ENCODE results near the gene SH3BP5. TPM values are rescaled to one million over a fixed set of nuclear protein-coding genes. Genes with fewer than 3 reads are reported as not detected.

SH3BP5 gene
- total RNA-seq, 1 experiment from 2014 or later: 0.82 TPM

- H3K4me2 ChIP-seq (ENCODE audit: low read depth, low read length, poor library complexity, severe bottlenecking): no peak overlapping the region
- DNase-seq: no peak
- no peak overlapping the region for H3K4me3 ChIP-seq (ENCODE audit: low read length)
- no peak overlapping the region for H3K9ac ChIP-seq (ENCODE audit: low read length)
- H3K79me2 ChIP-seq (ENCODE audit: low read length): no peaks in the 10 kb centered on the region
- no peaks in the 10 kb centered on the region for H3K9me2 ChIP-seq (replicated peaks; ENCODE audit: insufficient read depth, low read length)
- H3K36me3 ChIP-seq (ENCODE audit: insufficient read depth, low read length): no peaks in the 10 kb centered on the region
- no peak overlapping the region for H2AFZ ChIP-seq (ENCODE audit: low read length)
- H3K27ac ChIP-seq (ENCODE audit: low read length): no peak overlapping the region
- H4K20me1 ChIP-seq (ENCODE audit: insufficient read depth, low read depth, low read length): no peaks in the 10 kb centered on the region
- no peaks in the 10 kb centered on the region for H3K9me3 ChIP-seq (ENCODE audit: low read length)
- H3K27me3 ChIP-seq (ENCODE audit: low read length): no peaks in the 10 kb centered on the region
- H3K4me1 ChIP-seq (ENCODE audit: low read length): no peaks in the 10 kb centered on the region
Observed at GRCh38 chr3:15277861-15278500, 54.4 kb downstream of the SH3BP5 start.

GRCh38 chr3:15276028-15276724, 56.2 kb downstream of the SH3BP5 start:
- DNase-seq: no peak
- H3K9me2 ChIP-seq (replicated peaks; ENCODE audit: insufficient read depth, low read length): no peaks in the 10 kb centered on the region
- no peaks in the 10 kb centered on the region for H3K4me1 ChIP-seq (ENCODE audit: low read length)
- no peaks in the 10 kb centered on the region for H4K20me1 ChIP-seq (ENCODE audit: insufficient read depth, low read depth, low read length)
- H3K4me2 ChIP-seq (ENCODE audit: low read depth, low read length, poor library complexity, severe bottlenecking): no peak overlapping the region
- no peaks in the 10 kb centered on the region for H3K9me3 ChIP-seq (ENCODE audit: low read length)
- no peak overlapping the region for H2AFZ ChIP-seq (ENCODE audit: low read length)
- H3K36me3 ChIP-seq (ENCODE audit: insufficient read depth, low read length): no peaks in the 10 kb centered on the region
- no peaks in the 10 kb centered on the region for H3K79me2 ChIP-seq (ENCODE audit: low read length)
- H3K4me3 ChIP-seq (ENCODE audit: low read length): no peak overlapping the region
- H3K27me3 ChIP-seq (ENCODE audit: low read length): no peaks in the 10 kb centered on the region
- H3K9ac ChIP-seq (ENCODE audit: low read length): no peak overlapping the region
- H3K27ac ChIP-seq (ENCODE audit: low read length): no peak overlapping the region

- Histone ChIP-seq H2AFZ (ENCODE audit: low read length) (no peak overlapping the region), H3K9ac (ENCODE audit: low read length) (no peak overlapping the region), H3K9me2 (replicated peaks; ENCODE audit: insufficient read depth, low read length) (no peaks in the 10 kb centered on the region), H3K36me3 (ENCODE audit: insufficient read depth, low read length) (no peaks in the 10 kb centered on the region), H3K27me3 (ENCODE audit: low read length) (no peaks in the 10 kb centered on the region), H3K79me2 (ENCODE audit: low read length) (no peaks in the 10 kb centered on the region), H3K9me3 (ENCODE audit: low read length) (no peaks in the 10 kb centered on the region), H3K4me2 (ENCODE audit: low read depth, low read length, poor library complexity, severe bottlenecking) (no peak overlapping the region), H3K4me3 (ENCODE audit: low read length) (no peak overlapping the region), H3K27ac (ENCODE audit: low read length) (no peak overlapping the region), H4K20me1 (ENCODE audit: insufficient read depth, low read depth, low read length) (no peaks in the 10 kb centered on the region), H3K4me1 (ENCODE audit: low read length) (no peaks in the 10 kb centered on the region)
- no peak for DNase-seq
Observed at GRCh38 chr3:15273227-15273626, 59.2 kb downstream of the SH3BP5 start.

DNA sequence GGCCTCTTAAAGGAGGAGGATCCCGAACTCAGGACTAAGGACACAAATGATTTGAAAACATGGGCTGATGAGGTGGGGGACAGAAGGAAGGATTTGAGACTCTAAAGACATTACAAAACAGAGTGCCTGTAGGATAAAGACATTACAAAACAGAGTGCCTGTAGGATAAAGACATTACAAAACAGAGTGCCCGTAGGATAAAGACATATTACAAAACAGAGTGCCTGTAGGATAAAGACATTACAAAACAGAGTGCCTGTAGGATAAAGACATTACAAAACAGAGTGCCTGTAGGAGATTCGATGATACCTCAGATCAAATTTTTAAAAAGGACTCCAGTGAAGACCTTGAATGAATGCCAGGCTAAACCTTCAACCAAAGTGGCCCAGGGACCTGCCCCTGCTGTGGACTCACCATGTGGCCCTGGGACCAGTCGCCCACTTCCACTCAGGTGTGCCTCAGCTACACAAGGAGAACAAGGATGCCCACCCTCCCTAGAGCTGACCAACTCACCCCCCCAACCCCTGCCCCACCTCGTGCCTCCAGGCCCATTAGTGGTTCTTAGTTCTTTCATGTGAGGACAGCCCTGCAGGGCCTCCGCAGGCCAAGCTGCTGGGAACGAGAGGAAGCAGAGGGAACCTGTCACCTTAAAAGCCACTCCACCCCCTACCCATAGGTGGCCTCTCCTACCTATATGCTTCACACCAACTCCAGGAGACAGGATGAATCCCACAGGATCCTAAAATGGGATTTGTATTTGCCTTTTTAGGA, 59.8 kb downstream of the SH3BP5 start:
- DNase-seq: no peak
- H2AFZ ChIP-seq (ENCODE audit: low read length): no peak overlapping the region
- H3K9me3 ChIP-seq (ENCODE audit: low read length): no peaks in the 10 kb centered on the region
- no peaks in the 10 kb centered on the region for H3K27me3 ChIP-seq (ENCODE audit: low read length)
- no peak overlapping the region for H3K9ac ChIP-seq (ENCODE audit: low read length)
- no peaks in the 10 kb centered on the region for H3K4me1 ChIP-seq (ENCODE audit: low read length)
- no peak overlapping the region for H3K27ac ChIP-seq (ENCODE audit: low read length)
- H3K36me3 ChIP-seq (ENCODE audit: insufficient read depth, low read length): no peaks in the 10 kb centered on the region
- no peaks in the 10 kb centered on the region for H3K9me2 ChIP-seq (replicated peaks; ENCODE audit: insufficient read depth, low read length)
- no peaks in the 10 kb centered on the region for H3K79me2 ChIP-seq (ENCODE audit: low read length)
- H3K4me3 ChIP-seq (ENCODE audit: low read length): no peak overlapping the region
- no peaks in the 10 kb centered on the region for H4K20me1 ChIP-seq (ENCODE audit: insufficient read depth, low read depth, low read length)
- H3K4me2 ChIP-seq (ENCODE audit: low read depth, low read length, poor library complexity, severe bottlenecking): no peak overlapping the region

DNA sequence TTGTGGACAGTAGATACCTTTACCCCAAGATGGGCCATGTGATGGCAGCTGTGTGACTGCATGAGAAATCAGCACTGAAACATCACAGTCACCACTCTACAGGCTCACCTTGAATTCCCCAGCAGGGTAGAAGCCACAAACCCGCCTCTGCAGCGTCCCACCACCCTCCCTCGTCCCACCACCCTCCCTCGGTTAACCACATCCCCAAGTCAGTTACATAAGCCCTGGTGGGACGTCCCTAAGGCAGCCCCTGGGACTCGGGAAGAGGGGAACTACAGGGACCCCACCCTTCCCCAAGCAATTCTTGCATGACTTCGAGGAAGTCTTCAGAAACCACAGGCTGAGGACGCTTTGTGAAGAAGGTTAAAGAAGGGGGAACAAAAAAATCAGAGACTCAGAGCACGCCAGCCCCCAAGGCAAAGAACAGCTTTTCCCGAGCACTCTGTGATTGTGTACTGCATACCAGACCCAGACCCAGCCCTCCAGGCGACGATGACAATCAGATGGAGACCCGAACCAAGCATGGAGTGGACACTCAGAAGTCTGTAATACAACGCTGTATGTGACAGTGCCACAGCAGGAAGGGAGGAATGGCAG, 60.5 kb downstream of the SH3BP5 start:
- Histone ChIP-seq H3K4me3 (ENCODE audit: low read length) (no peak overlapping the region), H3K36me3 (ENCODE audit: insufficient read depth, low read length) (no peaks in the 10 kb centered on the region), H3K27ac (ENCODE audit: low read length) (no peak overlapping the region), H3K27me3 (ENCODE audit: low read length) (no peaks in the 10 kb centered on the region), H3K4me2 (ENCODE audit: low read depth, low read length, poor library complexity, severe bottlenecking) (no peak overlapping the region), H4K20me1 (ENCODE audit: insufficient read depth, low read depth, low read length) (no peaks in the 10 kb centered on the region), H3K9me3 (ENCODE audit: low read length) (no peaks in the 10 kb centered on the region), H2AFZ (ENCODE audit: low read length) (no peak overlapping the region), H3K9me2 (replicated peaks; ENCODE audit: insufficient read depth, low read length) (no peaks in the 10 kb centered on the region), H3K4me1 (ENCODE audit: low read length) (no peaks in the 10 kb centered on the region), H3K79me2 (ENCODE audit: low read length) (no peaks in the 10 kb centered on the region), H3K9ac (ENCODE audit: low read length) (no peak overlapping the region)
- no peak for DNase-seq

DNA sequence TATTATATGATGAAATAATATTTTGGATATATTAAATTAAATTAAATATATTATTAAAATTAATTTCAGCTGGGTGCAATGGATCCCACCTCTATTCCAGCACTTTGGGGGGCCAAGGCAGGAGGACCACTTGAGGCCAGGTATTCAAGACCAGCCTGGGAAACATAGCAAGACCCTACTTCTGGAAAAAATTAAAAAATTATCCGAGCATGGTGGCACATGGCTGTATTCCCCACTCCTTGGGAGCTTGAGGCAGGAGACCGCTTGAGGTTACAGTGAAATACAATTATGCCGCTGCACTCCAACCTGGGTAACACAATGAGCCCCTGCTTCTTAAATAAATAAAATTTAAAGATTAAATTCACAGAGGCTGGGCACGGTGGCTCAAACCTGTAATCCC, 61.4 kb downstream of the SH3BP5 start:
- no peaks in the 10 kb centered on the region for H4K20me1 ChIP-seq (ENCODE audit: insufficient read depth, low read depth, low read length)
- H3K79me2 ChIP-seq (ENCODE audit: low read length): no peaks in the 10 kb centered on the region
- H3K9me3 ChIP-seq (ENCODE audit: low read length): no peaks in the 10 kb centered on the region
- DNase-seq: no peak
- no peaks in the 10 kb centered on the region for H3K9me2 ChIP-seq (replicated peaks; ENCODE audit: insufficient read depth, low read length)
- H3K36me3 ChIP-seq (ENCODE audit: insufficient read depth, low read length): no peaks in the 10 kb centered on the region
- H3K4me3 ChIP-seq (ENCODE audit: low read length): no peak overlapping the region
- H3K4me1 ChIP-seq (ENCODE audit: low read length): no peaks in the 10 kb centered on the region
- no peak overlapping the region for H3K9ac ChIP-seq (ENCODE audit: low read length)
- no peak overlapping the region for H3K27ac ChIP-seq (ENCODE audit: low read length)
- H3K27me3 ChIP-seq (ENCODE audit: low read length): no peaks in the 10 kb centered on the region
- no peak overlapping the region for H2AFZ ChIP-seq (ENCODE audit: low read length)
- no peak overlapping the region for H3K4me2 ChIP-seq (ENCODE audit: low read depth, low read length, poor library complexity, severe bottlenecking)

GRCh38 chr3:15269091-15269989, 63.0 kb downstream of the SH3BP5 start:
- Histone ChIP-seq H3K79me2 (ENCODE audit: low read length) (no peaks in the 10 kb centered on the region), H3K27me3 (ENCODE audit: low read length) (no peaks in the 10 kb centered on the region), H3K4me3 (ENCODE audit: low read length) (no peak overlapping the region), H3K36me3 (ENCODE audit: insufficient read depth, low read length) (no peaks in the 10 kb centered on the region), H3K9me3 (ENCODE audit: low read length) (no peaks in the 10 kb centered on the region), H3K27ac (ENCODE audit: low read length) (no peak overlapping the region), H2AFZ (ENCODE audit: low read length) (no peak overlapping the region), H4K20me1 (ENCODE audit: insufficient read depth, low read depth, low read length) (no peaks in the 10 kb centered on the region), H3K4me2 (ENCODE audit: low read depth, low read length, poor library complexity, severe bottlenecking) (no peak overlapping the region), H3K4me1 (ENCODE audit: low read length) (no peaks in the 10 kb centered on the region), H3K9me2 (replicated peaks; ENCODE audit: insufficient read depth, low read length) (no peaks in the 10 kb centered on the region), H3K9ac (ENCODE audit: low read length) (no peak overlapping the region)
- no peak for DNase-seq
